Measurements from ENCODE around the gene DYNC1I1. TPM values are rescaled to one million over a fixed set of nuclear protein-coding genes. Genes with fewer than 3 reads are reported as not detected.

DYNC1I1 gene
- polyA plus RNA-seq, 1 donor from 2014 or later, result 28.9 TPM

- H3K27ac ChIP-seq (ENCODE audit: low read length), result no peak overlapping the region
- no peaks in the 10 kb centered on the region for H3K27me3 ChIP-seq (ENCODE audit: insufficient read depth, low read depth, low read length)
- H4K20me1 ChIP-seq (ENCODE audit: insufficient read depth), result no peaks in the 10 kb centered on the region
- TF ChIP-seq RAD21 (conservative IDR thresholded peaks at IDR 0.05) (no peak), POLR2AphosphoS5 (IDR thresholded peaks at IDR 0.05) (no peak), MXI1 (conservative IDR thresholded peaks at IDR 0.05; ENCODE audit: poor library complexity, severe bottlenecking) (no peak), EP300 (conservative IDR thresholded peaks at IDR 0.05; ENCODE audit: poor library complexity, severe bottlenecking) (no peak)
- H3K4me2 ChIP-seq (ENCODE audit: low read length), result no peak overlapping the region
- H3K9me3 ChIP-seq (ENCODE audit: low read length), result no peaks in the 10 kb centered on the region
- H3F3A ChIP-seq (ENCODE audit: insufficient read depth, low read length, poor library complexity, severe bottlenecking), result no peaks in the 10 kb centered on the region
- H3K9ac ChIP-seq (ENCODE audit: low read length), result no peak overlapping the region
- no peak overlapping the region for H3K4me3 ChIP-seq (ENCODE audit: low read length)
- H3K79me2 ChIP-seq (replicated peaks; ENCODE audit: insufficient read depth, low read length), result no peaks in the 10 kb centered on the region
- no peaks in the 10 kb centered on the region for H3K36me3 ChIP-seq (ENCODE audit: insufficient read depth, low read length)
- H2AFZ ChIP-seq (ENCODE audit: low read depth, low read length), result no peak overlapping the region
- no peaks in the 10 kb centered on the region for H3K9me2 ChIP-seq (ENCODE audit: insufficient read depth, low read length)
Observed at GRCh38 chr7:95999481-95999880, 227.1 kb downstream of the DYNC1I1 start.

GRCh38 chr7:96004578-96004977 lies 232.2 kb downstream of the DYNC1I1 start:
- Histone ChIP-seq H3K9me3 (ENCODE audit: low read length) (no peaks in the 10 kb centered on the region), H2AFZ (ENCODE audit: low read depth, low read length) (no peak overlapping the region), H3K4me3 (ENCODE audit: low read length) (no peak overlapping the region), H3K4me2 (ENCODE audit: low read length) (no peak overlapping the region), H3K79me2 (replicated peaks; ENCODE audit: insufficient read depth, low read length) (no peaks in the 10 kb centered on the region), H4K20me1 (ENCODE audit: insufficient read depth) (no peaks in the 10 kb centered on the region), H3K36me3 (ENCODE audit: insufficient read depth, low read length) (no peaks in the 10 kb centered on the region), H3K27me3 (ENCODE audit: insufficient read depth, low read depth, low read length) (no peaks in the 10 kb centered on the region), H3F3A (ENCODE audit: insufficient read depth, low read length, poor library complexity, severe bottlenecking) (no peaks in the 10 kb centered on the region), H3K27ac (ENCODE audit: low read length) (no peak overlapping the region), H3K9ac (ENCODE audit: low read length) (no peak overlapping the region), H3K9me2 (ENCODE audit: insufficient read depth, low read length) (no peaks in the 10 kb centered on the region)
- TF ChIP-seq MXI1 (conservative IDR thresholded peaks at IDR 0.05; ENCODE audit: poor library complexity, severe bottlenecking) (no peak), EZH2 (IDR thresholded peaks at IDR 0.05; ENCODE audit: borderline replicate concordance, insufficient read depth, low read length, poor library complexity, severe bottlenecking) (no peak), POLR2AphosphoS5 (IDR thresholded peaks at IDR 0.05) (no peak), TAF1 (IDR thresholded peaks at IDR 0.05; ENCODE audit: low read depth) (no peak), SMC3 (conservative IDR thresholded peaks at IDR 0.05; ENCODE audit: poor library complexity) (no peak), CTCF (IDR thresholded peaks at IDR 0.05; ENCODE audit: poor library complexity, severe bottlenecking) (no peak), RAD21 (conservative IDR thresholded peaks at IDR 0.05) (no peak), EP300 (conservative IDR thresholded peaks at IDR 0.05; ENCODE audit: poor library complexity, severe bottlenecking) (no peak), REST (IDR thresholded peaks at IDR 0.05; ENCODE audit: borderline replicate concordance) (no peak)

All from neural cell (in vitro differentiated cells).